Breast epithelium (tissue), 4 donors: ENCODE measurements around the gene ARNT2. TPM values are rescaled to one million over a fixed set of nuclear protein-coding genes. Genes with fewer than 3 reads are reported as not detected.
A peak's percentile ranks its signal among the peaks of the same experiment; 100 is the strongest.

Experiments
- DNase-seq, 2 donors: peaks; one replicate each; pipeline ENCODE4 v3.0.0-alpha.2; 2019; ENCODE audit warnings: low spot score in 2 of 2
- H3K27ac ChIP-seq, 2 donors: fragments of 200-600 bp; sonication (generic) in 1 of 2; one replicate each; pipeline ENCODE4 v1.5.1; 2016 to 2019; ENCODE audit warnings: mild to moderate bottlenecking in 1 of 2
- H3K27me3 ChIP-seq, 2 donors: fragments of 200-600 bp; sonication (generic) in 1 of 2; one replicate each; pipeline versions ENCODE4 v1.5.1 to v1.6.0; 2017 to 2019; ENCODE audit warnings: control low read depth in 1 of 2, mild to moderate bottlenecking in 1 of 2
- H3K36me3 ChIP-seq: fragments of 200-600 bp; one replicate; pipeline ENCODE4 v1.5.1; 2019
- H3K4me1 ChIP-seq, 2 donors: fragments of 200-600 bp; sonication (generic); one replicate each; pipeline ENCODE4 v1.5.1; 2016 to 2019; ENCODE audit warnings: control low read depth in 1 of 2
- H3K4me3 ChIP-seq, 3 donors: fragments of 200-600 bp; sonication (generic); 1 replicate in 2 of 3; 2 replicates in 1 of 3; pipeline ENCODE4 v1.5.1; 2016 to 2019; ENCODE audit warnings: mild to moderate bottlenecking in 3 of 3, moderate library complexity in 2 of 3
- H3K9me3 ChIP-seq, 2 donors: fragments of 200-600 bp; sonication (generic) in 1 of 2; one replicate each; pipeline ENCODE4 v1.5.1; 2016 to 2019; ENCODE audit warnings: control low read depth in 1 of 2
- POLR2A ChIP-seq: fragments of 450-650 bp; IDR thresholded peaks from one replicate; pipeline ENCODE4 v1.6.1; 2016; ENCODE audit warnings: antibody characterized with exemption, mild to moderate bottlenecking, moderate library complexity
- POLR2AphosphoS5 ChIP-seq, 3 donors: sonication (generic); formaldehyde crosslinking; IDR thresholded peaks; one replicate each; pipeline ENCODE4 v1.6.1; 2017; ENCODE audit warnings: antibody characterized with exemption in 3 of 3
- intact Hi-C: fragments of 100-400 bp; cut with DNase I; formaldehyde crosslinking; loops from one replicate; pipeline ENCODE4 v1.15.1; 2023; ENCODE audit warnings: low total_unique reads
- total RNA-seq, 3 donors: library from RNA; depleted of rRNA; stranded (reverse); fragments of >200 nt; gene quantifications; one replicate each; pipeline ENCODE4 v1.1.0, GENCODE V29; 2016
- TF ChIP-seq, protein P1 (sequence below), 3 donors: fragments of 450-650 bp; IDR thresholded peaks; one replicate each; pipeline ENCODE4 v1.5.1; 2016 to 2017; ENCODE audit warnings: antibody characterized with exemption in 3 of 3, mild to moderate bottlenecking in 3 of 3, moderate library complexity in 3 of 3

The ARNT2 gene
- total RNA-seq, 3 donors from 2014 or later = 5.9 to 8.5 (median 7.0) TPM

DNA sequence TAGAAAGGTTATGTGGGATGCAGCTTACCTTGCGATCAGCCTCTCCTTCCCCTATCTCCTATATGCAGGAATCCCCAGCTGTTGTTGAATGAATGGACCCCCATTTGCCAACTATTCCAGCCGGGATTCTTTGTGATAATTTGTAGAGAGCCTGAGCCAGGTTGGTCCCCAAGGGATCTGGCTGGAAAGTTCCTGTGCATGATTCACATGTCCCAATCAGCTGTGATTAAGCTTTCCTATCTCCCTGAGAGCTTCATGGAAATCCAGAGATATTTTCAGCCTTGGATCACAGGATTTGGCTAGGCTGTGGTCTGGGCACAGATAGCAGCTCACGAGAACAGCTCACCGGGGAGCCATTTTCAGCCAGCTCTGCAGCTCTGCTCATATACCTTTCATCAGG is 76.7 kb downstream of the ARNT2 start:
- Histone ChIP-seq H3K9me3 (no peaks in the 10 kb centered on the region), H3K4me1 (no peaks in the 10 kb centered on the region), H3K27ac (peak overlapping the region in 1 of 2 donors; percentile 19), H3K4me3 (no peak overlapping the region), H3K36me3 (no peaks in the 10 kb centered on the region), H3K27me3 (no peaks in the 10 kb centered on the region)
- intact Hi-C loops = no loop called here
- TF ChIP-seq, protein P1, sequence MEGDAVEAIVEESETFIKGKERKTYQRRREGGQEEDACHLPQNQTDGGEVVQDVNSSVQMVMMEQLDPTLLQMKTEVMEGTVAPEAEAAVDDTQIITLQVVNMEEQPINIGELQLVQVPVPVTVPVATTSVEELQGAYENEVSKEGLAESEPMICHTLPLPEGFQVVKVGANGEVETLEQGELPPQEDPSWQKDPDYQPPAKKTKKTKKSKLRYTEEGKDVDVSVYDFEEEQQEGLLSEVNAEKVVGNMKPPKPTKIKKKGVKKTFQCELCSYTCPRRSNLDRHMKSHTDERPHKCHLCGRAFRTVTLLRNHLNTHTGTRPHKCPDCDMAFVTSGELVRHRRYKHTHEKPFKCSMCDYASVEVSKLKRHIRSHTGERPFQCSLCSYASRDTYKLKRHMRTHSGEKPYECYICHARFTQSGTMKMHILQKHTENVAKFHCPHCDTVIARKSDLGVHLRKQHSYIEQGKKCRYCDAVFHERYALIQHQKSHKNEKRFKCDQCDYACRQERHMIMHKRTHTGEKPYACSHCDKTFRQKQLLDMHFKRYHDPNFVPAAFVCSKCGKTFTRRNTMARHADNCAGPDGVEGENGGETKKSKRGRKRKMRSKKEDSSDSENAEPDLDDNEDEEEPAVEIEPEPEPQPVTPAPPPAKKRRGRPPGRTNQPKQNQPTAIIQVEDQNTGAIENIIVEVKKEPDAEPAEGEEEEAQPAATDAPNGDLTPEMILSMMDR (IDR thresholded peaks at IDR 0.05) = no peak
- TF ChIP-seq POLR2A (no peak), POLR2AphosphoS5 (IDR thresholded peaks at IDR 0.05) (peak; percentile 9 to 41 (median 21))
- DNase-seq = no peak

GRCh38 chr15:80482696-80483095 is 78.5 kb downstream of the ARNT2 start:
- TF ChIP-seq POLR2A = no peak
- TF ChIP-seq POLR2AphosphoS5 (IDR thresholded peaks at IDR 0.05) = no peak
- TF ChIP-seq, protein P1 (IDR thresholded peaks at IDR 0.05) = no peak
- Histone ChIP-seq H3K36me3 (no peaks in the 10 kb centered on the region), H3K4me3 (no peak overlapping the region), H3K9me3 (no peaks in the 10 kb centered on the region), H3K27ac (no peak overlapping the region), H3K4me1 (no peaks in the 10 kb centered on the region), H3K27me3 (no peaks in the 10 kb centered on the region)
- DNase-seq = no peak
- intact Hi-C loops = no loop called here

DNA sequence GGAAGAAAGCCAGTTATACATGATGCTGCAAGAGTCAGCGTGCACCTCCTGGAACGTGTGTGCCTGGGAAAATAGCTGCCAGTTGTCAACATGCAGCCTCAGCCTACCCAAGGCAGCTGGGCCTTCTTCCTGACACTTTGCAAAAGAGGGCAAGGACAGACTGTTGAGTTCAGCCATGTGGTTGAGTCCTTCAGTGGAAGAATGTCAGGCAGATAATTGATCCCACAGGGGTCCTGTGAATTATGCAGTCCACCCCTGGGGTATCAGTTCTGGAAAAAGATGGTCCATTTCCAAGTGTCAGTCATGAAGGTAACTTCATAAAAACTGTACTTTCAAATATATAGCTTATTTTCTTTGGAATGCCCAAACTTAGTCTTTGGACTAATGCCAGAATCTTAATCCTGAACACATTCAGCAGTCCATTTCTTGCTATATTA is 79.6 kb downstream of the ARNT2 start:
- Histone ChIP-seq H3K4me3 (no peak overlapping the region), H3K36me3 (no peaks in the 10 kb centered on the region), H3K27me3 (no peaks in the 10 kb centered on the region), H3K9me3 (no peaks in the 10 kb centered on the region), H3K27ac (no peak overlapping the region), H3K4me1 (no peaks in the 10 kb centered on the region)
- intact Hi-C loops = no loop called here
- DNase-seq = no peak
- TF ChIP-seq, protein P1 (IDR thresholded peaks at IDR 0.05) = no peak
- TF ChIP-seq POLR2A (no peak), POLR2AphosphoS5 (IDR thresholded peaks at IDR 0.05) (no peak)

- no peaks in the 10 kb centered on the region for H3K27me3 ChIP-seq
- TF ChIP-seq POLR2AphosphoS5 (IDR thresholded peaks at IDR 0.05) (no peak), POLR2A (no peak)
- TF ChIP-seq, protein P1 (IDR thresholded peaks at IDR 0.05) = no peak
- H3K9me3 ChIP-seq = no peaks in the 10 kb centered on the region
- intact Hi-C loops = no loop called here
- H3K36me3 ChIP-seq = no peaks in the 10 kb centered on the region
- DNase-seq = no peak
- H3K4me1 ChIP-seq = no peaks in the 10 kb centered on the region
- no peak overlapping the region for H3K4me3 ChIP-seq
- no peak overlapping the region for H3K27ac ChIP-seq
Measured at GRCh38 chr15:80484333-80484864, 80.2 kb downstream of the ARNT2 start.

- intact Hi-C loops = no loop called here
- H3K27ac ChIP-seq = no peak overlapping the region
- no peak overlapping the region for H3K4me3 ChIP-seq
- H3K27me3 ChIP-seq = no peaks in the 10 kb centered on the region
- no peaks in the 10 kb centered on the region for H3K36me3 ChIP-seq
- no peak for DNase-seq
- TF ChIP-seq POLR2AphosphoS5 (IDR thresholded peaks at IDR 0.05) (no peak), POLR2A (no peak)
- TF ChIP-seq, protein P1 (IDR thresholded peaks at IDR 0.05) = no peak
- no peaks in the 10 kb centered on the region for H3K9me3 ChIP-seq
- H3K4me1 ChIP-seq = no peaks in the 10 kb centered on the region
Measured at GRCh38 chr15:80485370-80486164, 81.4 kb downstream of the ARNT2 start.
